ENCODE measurements around the gene CTTNBP2. TPM values are rescaled to one million over a fixed set of nuclear protein-coding genes. Genes with fewer than 3 reads are reported as not detected.

Gene CTTNBP2
- total RNA-seq, 2 donors from 2014 or later: 5.2 to 6.5 TPM

DNA sequence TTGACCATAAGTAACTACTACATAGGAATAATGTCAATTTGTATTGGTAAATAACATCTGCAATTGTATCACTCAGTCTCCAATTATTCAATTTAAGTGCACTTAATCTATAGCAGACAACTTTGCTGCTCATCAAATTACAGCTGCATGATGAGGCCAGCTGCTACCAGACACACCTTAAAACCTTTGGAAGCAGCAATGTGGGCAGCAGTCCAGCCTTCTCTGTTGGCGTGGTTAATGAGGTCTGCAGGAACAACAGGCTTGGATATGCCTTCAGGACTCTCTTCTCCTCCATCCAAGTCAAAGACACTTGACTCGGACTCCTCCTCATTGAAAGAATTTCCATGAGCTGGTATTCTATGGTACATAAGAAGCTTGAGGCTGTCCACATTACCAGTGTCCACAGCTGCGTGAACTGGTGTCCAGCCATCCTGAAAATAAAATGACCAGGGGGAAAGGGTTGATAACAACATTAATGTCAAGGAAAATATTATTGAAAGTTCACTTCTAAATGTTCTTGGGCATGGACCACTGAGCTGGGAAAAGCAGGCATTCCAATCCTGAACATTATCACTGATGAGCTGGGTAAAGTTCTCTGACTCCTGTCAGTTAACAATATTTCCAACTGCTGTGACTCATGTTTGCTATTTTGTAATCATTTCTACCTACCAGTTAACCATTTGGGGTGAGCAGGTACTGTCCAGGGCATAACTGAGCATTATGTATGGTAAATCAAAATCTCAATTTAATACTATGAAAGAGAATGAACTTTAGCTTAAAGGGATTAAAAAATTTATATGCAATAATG, 95.7 kb downstream of the CTTNBP2 start:
- no peak overlapping the region for H3K4me3 Mint-ChIP-seq

DNA sequence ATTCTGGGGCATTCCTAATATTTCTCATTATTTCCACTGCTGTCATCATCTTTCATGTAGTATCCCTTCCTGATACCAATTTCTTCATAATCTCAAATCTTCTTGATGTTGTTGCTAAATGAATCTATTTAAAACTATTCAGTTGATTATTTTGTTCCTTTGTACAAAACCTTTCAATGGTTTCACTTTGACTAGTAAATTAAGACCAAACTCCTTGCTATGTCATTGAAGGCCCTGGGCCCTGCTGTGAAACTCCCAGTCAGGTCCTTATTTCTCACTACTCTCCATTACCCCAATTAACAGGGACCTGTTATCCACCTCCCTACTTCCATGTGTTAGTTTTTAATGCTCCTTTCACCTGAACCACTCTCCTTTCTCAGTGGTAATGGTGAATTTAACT, 97.0 kb downstream of the CTTNBP2 start:
- no peaks in the 10 kb centered on the region for H3K36me3 ChIP-seq (ENCODE audit: control insufficient read depth, insufficient read depth, low read length)
- TF ChIP-seq, protein P1, sequence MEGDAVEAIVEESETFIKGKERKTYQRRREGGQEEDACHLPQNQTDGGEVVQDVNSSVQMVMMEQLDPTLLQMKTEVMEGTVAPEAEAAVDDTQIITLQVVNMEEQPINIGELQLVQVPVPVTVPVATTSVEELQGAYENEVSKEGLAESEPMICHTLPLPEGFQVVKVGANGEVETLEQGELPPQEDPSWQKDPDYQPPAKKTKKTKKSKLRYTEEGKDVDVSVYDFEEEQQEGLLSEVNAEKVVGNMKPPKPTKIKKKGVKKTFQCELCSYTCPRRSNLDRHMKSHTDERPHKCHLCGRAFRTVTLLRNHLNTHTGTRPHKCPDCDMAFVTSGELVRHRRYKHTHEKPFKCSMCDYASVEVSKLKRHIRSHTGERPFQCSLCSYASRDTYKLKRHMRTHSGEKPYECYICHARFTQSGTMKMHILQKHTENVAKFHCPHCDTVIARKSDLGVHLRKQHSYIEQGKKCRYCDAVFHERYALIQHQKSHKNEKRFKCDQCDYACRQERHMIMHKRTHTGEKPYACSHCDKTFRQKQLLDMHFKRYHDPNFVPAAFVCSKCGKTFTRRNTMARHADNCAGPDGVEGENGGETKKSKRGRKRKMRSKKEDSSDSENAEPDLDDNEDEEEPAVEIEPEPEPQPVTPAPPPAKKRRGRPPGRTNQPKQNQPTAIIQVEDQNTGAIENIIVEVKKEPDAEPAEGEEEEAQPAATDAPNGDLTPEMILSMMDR (conservative IDR thresholded peaks at IDR 0.05): no peak
- Mint-ChIP-seq H3K36me3 (ENCODE audit: low read depth) (no peaks in the 10 kb centered on the region), H3K4me3 (no peak overlapping the region), H3K4me1 (peaks cover 5% of the 10 kb centered on the region), H3K9me3 (no peaks in the 10 kb centered on the region), H3K27ac (no peak overlapping the region), H3K27me3 (ENCODE audit: insufficient read depth) (no peaks in the 10 kb centered on the region)
- no peak overlapping the region for H3K9ac ChIP-seq (ENCODE audit: extremely low read depth, low read length, poor library complexity, severe bottlenecking)
- no peak overlapping the region for H3K27ac ChIP-seq (ENCODE audit: low read depth, low read length)
- DNase-seq: no peak
- no peaks in the 10 kb centered on the region for H3K9me3 ChIP-seq (ENCODE audit: control insufficient read depth, low read length)
- no peaks in the 10 kb centered on the region for H3K27me3 ChIP-seq (ENCODE audit: control insufficient read depth, insufficient read depth, low read length, poor library complexity, severe bottlenecking)
- H3K4me3 ChIP-seq (ENCODE audit: low read length): no peak overlapping the region
- no peaks in the 10 kb centered on the region for H3K4me1 ChIP-seq (ENCODE audit: control insufficient read depth, insufficient read depth, low read length)

More for the DNA sequence above, 95.7 kb downstream of the CTTNBP2 start:
- WGBS, 2 experiments (ENCODE audit: insufficient coverage in 1 of 2, insufficient read length in 1 of 2): 98 to 100% methylated on average over 1 to 3 of the region's 3 CpGs
- peaks cover 5% of the 10 kb centered on the region for H3K4me1 Mint-ChIP-seq
- Histone ChIP-seq H3K9me3 (ENCODE audit: control insufficient read depth, low read length) (no peaks in the 10 kb centered on the region), H3K9ac (ENCODE audit: extremely low read depth, low read length, poor library complexity, severe bottlenecking) (no peak overlapping the region), H3K27ac (ENCODE audit: low read depth, low read length) (no peak overlapping the region), H3K4me1 (ENCODE audit: control insufficient read depth, insufficient read depth, low read length) (no peaks in the 10 kb centered on the region), H3K36me3 (ENCODE audit: control insufficient read depth, insufficient read depth, low read length) (no peaks in the 10 kb centered on the region), H3K27me3 (ENCODE audit: control insufficient read depth, insufficient read depth, low read length, poor library complexity, severe bottlenecking) (no peaks in the 10 kb centered on the region), H3K4me3 (ENCODE audit: low read length) (no peak overlapping the region)
- H3K27me3 Mint-ChIP-seq (ENCODE audit: insufficient read depth): no peaks in the 10 kb centered on the region
- H3K27ac Mint-ChIP-seq: no peak overlapping the region
- DNase-seq: no peak
- TF ChIP-seq, protein P1 (conservative IDR thresholded peaks at IDR 0.05): no peak
- H3K36me3 Mint-ChIP-seq (ENCODE audit: low read depth): no peaks in the 10 kb centered on the region
- no peaks in the 10 kb centered on the region for H3K9me3 Mint-ChIP-seq

DNA sequence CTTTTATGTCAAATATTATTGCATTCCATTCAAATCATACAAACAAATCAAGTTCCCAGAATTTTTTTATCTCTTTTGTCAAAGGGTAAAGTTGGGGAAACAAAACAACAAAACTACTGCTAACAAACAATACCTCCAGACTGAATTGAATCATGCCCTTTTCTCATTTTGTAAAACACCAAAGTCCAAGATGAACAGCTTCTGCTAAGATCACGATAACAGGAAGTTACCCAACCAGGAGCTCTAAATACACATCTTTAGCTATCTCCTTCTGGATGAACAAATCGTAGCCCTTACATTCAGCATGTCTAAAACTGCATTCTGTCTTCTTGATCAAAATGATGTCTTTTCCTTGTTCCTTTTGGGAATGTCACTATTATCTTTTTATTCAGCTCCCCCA, 97.4 kb downstream of the CTTNBP2 start:
- no peak overlapping the region for H3K27ac ChIP-seq (ENCODE audit: low read depth, low read length)
- Mint-ChIP-seq H3K36me3 (ENCODE audit: low read depth) (no peaks in the 10 kb centered on the region), H3K9me3 (no peaks in the 10 kb centered on the region), H3K4me3 (no peak overlapping the region), H3K27ac (no peak overlapping the region), H3K4me1 (peaks cover 5% of the 10 kb centered on the region), H3K27me3 (ENCODE audit: insufficient read depth) (no peaks in the 10 kb centered on the region)
- H3K4me1 ChIP-seq (ENCODE audit: control insufficient read depth, insufficient read depth, low read length): no peaks in the 10 kb centered on the region
- no peak overlapping the region for H3K9ac ChIP-seq (ENCODE audit: extremely low read depth, low read length, poor library complexity, severe bottlenecking)
- TF ChIP-seq, protein P1 (conservative IDR thresholded peaks at IDR 0.05): no peak
- H3K4me3 ChIP-seq (ENCODE audit: low read length): no peak overlapping the region
- 89 to 90% methylated on average over 2 of the region's 2 CpGs for WGBS, 2 experiments (ENCODE audit: insufficient coverage in 1 of 2, insufficient read length in 1 of 2)
- no peak for DNase-seq
- no peaks in the 10 kb centered on the region for H3K9me3 ChIP-seq (ENCODE audit: control insufficient read depth, low read length)
- no peaks in the 10 kb centered on the region for H3K36me3 ChIP-seq (ENCODE audit: control insufficient read depth, insufficient read depth, low read length)
- no peaks in the 10 kb centered on the region for H3K27me3 ChIP-seq (ENCODE audit: control insufficient read depth, insufficient read depth, low read length, poor library complexity, severe bottlenecking)
